ENCODE results near the gene KCNJ9. TPM values are rescaled to one million over a fixed set of nuclear protein-coding genes. Genes with fewer than 3 reads are reported as not detected.

The KCNJ9 gene
- total RNA-seq, 1 donor from 2014 or later, result not detected

DNA sequence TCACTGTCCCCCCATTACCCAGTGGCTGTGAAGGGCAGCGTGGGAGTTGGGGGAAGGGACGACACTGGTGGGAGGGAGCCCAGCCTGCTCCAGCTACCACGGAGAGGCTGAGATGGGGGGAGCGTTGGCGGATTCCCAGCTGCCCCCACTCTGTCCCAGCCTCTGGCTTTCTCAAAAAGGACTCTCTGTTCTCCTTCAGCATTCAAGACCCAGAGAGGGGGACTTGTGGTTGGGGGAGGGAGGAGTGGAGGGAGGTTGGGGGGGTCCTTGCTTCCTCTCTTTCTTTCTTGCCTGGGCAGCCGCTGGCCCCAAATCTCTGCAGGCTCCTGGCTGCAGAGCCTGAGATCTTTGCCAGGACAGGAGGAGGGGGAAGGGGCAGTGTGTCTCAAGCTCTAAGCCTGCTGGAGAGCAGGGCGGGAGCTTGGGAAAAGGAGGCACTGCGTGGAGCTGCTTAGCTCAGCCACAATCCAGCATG is 36.4 kb downstream of the KCNJ9 start:
- Histone ChIP-seq H3K27ac (no peak overlapping the region), H3K4me1 (peaks cover 15% of the 10 kb centered on the region), H3K36me3 (no peaks in the 10 kb centered on the region), H3K27me3 (no peaks in the 10 kb centered on the region), H3K9me3 (no peaks in the 10 kb centered on the region), H3K4me3 (peak overlapping the region in 1 of 2 donors; percentile 28)
- DNase-seq (ENCODE audit: extremely low spot score in 2 of 2), result no peak
- TF ChIP-seq POLR2AphosphoS5 (IDR thresholded peaks at IDR 0.05; ENCODE audit: insufficient read depth in 1 of 2, low read depth in 1 of 2) (no peak), CTCF (IDR thresholded peaks at IDR 0.05) (no peak), POLR2A (IDR thresholded peaks at IDR 0.05) (no peak)
- intact Hi-C loops (cut with DNase I), result no loop called here

- Histone ChIP-seq H3K4me3 (no peak overlapping the region), H3K4me1 (peaks cover 15% of the 10 kb centered on the region)
Measured at GRCh38 chr1:160118928-160119327, 37.6 kb downstream of the KCNJ9 start.

DNA sequence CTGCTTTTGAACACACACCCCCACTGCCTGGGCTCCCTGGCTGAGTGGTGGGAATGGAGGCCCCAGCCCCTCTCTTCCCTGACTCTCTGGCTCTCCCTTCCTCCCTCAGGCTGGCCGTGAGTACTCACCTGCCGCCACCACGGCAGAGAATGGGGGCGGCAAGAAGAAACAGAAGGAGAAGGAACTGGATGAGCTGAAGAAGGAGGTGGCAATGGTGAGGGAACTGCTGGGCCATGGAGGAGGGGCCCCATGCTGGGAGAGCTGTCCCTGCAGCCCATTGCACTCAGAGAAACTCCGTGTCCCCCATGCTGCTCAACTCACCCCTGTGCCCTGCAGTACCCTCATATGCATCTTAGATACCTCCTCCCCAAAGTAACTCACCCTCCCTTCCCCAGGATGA is 39.5 kb downstream of the KCNJ9 start:
- Histone ChIP-seq H3K9me3 (no peaks in the 10 kb centered on the region), H3K27me3 (no peaks in the 10 kb centered on the region), H3K4me1 (peaks cover 15% of the 10 kb centered on the region), H3K27ac (no peak overlapping the region), H3K36me3 (no peaks in the 10 kb centered on the region), H3K4me3 (no peak overlapping the region)
- intact Hi-C loops (cut with DNase I), result no loop called here
- DNase-seq (ENCODE audit: extremely low spot score in 2 of 2), result no peak
- no peak for TF ChIP-seq CTCF (IDR thresholded peaks at IDR 0.05)
- TF ChIP-seq POLR2A (IDR thresholded peaks at IDR 0.05), result no peak
- no peak for TF ChIP-seq POLR2AphosphoS5 (IDR thresholded peaks at IDR 0.05; ENCODE audit: insufficient read depth in 1 of 2, low read depth in 1 of 2)

More at GRCh38 chr1:160118928-160119327, 37.6 kb downstream of the KCNJ9 start:
- no peaks in the 10 kb centered on the region for H3K36me3 ChIP-seq
- DNase-seq (ENCODE audit: extremely low spot score in 2 of 2), result no peak
- intact Hi-C loops (cut with DNase I), result no loop called here
- no peak for TF ChIP-seq POLR2A (IDR thresholded peaks at IDR 0.05)
- no peak for TF ChIP-seq POLR2AphosphoS5 (IDR thresholded peaks at IDR 0.05; ENCODE audit: insufficient read depth in 1 of 2, low read depth in 1 of 2)
- no peak for TF ChIP-seq CTCF (IDR thresholded peaks at IDR 0.05)
- no peaks in the 10 kb centered on the region for H3K27me3 ChIP-seq
- H3K27ac ChIP-seq, result no peak overlapping the region
- no peaks in the 10 kb centered on the region for H3K9me3 ChIP-seq

DNA sequence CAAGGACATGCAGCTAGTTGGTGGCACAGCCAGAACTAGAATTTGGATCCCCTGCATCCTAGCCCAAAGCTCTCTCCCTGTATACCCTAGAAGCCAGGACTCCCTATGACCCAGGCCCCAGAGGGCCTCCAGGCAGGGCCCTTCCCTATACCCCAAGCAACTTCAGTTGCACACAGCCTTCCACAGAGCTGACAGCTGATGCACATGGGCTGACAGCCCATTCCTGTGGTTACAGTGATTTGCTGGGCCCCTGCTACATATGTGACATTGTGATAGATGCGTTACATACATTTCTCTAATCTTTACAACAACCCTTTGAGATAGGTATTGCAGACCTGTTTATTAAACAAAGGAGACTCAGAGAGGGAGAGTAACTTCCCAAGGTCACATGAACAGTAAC is 40.0 kb downstream of the KCNJ9 start:
- intact Hi-C loops (cut with DNase I), result no loop called here
- DNase-seq (ENCODE audit: extremely low spot score in 2 of 2), result no peak

More for the DNA sequence above, 40.0 kb downstream of the KCNJ9 start:
- H3K4me1 ChIP-seq, result peaks cover 15% of the 10 kb centered on the region
- TF ChIP-seq POLR2A (IDR thresholded peaks at IDR 0.05) (no peak), POLR2AphosphoS5 (IDR thresholded peaks at IDR 0.05; ENCODE audit: insufficient read depth in 1 of 2, low read depth in 1 of 2) (no peak), CTCF (IDR thresholded peaks at IDR 0.05) (no peak)
- H3K27ac ChIP-seq, result no peak overlapping the region
- no peaks in the 10 kb centered on the region for H3K9me3 ChIP-seq
- no peaks in the 10 kb centered on the region for H3K36me3 ChIP-seq
- no peak overlapping the region for H3K4me3 ChIP-seq
- H3K27me3 ChIP-seq, result no peaks in the 10 kb centered on the region
